Pons (tissue), 1 donor: Measurements from ENCODE around the gene COL4A1.

Experiments
- DNase-seq: peaks from one replicate; pipeline ENCODE4 v3.0.0-alpha.2; 2016; ENCODE audit warnings: low spot score

COL4A1 gene

GRCh38 chr13:110258876-110259631 lies 47.9 kb downstream of the COL4A1 start:
- DNase-seq, result no peak

GRCh38 chr13:110257408-110257807 lies 49.5 kb downstream of the COL4A1 start:
- no peak for DNase-seq

GRCh38 chr13:110256126-110256905 lies 50.6 kb downstream of the COL4A1 start:
- no peak for DNase-seq

- no peak for DNase-seq
Observed at GRCh38 chr13:110254751-110255553, 52.0 kb downstream of the COL4A1 start.

- no peak for DNase-seq
Observed at GRCh38 chr13:110254151-110254679, 52.7 kb downstream of the COL4A1 start.

GRCh38 chr13:110251193-110251819 lies 55.7 kb downstream of the COL4A1 start:
- DNase-seq, result no peak

GRCh38 chr13:110250258-110250891 lies 56.6 kb downstream of the COL4A1 start:
- no peak for DNase-seq

GRCh38 chr13:110249326-110249725 lies 57.6 kb downstream of the COL4A1 start:
- DNase-seq, result no peak

- DNase-seq, result no peak
Observed at GRCh38 chr13:110248449-110249143, 58.4 kb downstream of the COL4A1 start.

- DNase-seq, result no peak
Observed at GRCh38 chr13:110246530-110246929, 60.4 kb downstream of the COL4A1 start.

GRCh38 chr13:110245416-110245899 lies 61.5 kb downstream of the COL4A1 start:
- no peak for DNase-seq

GRCh38 chr13:110244976-110245375 lies 62.0 kb downstream of the COL4A1 start:
- DNase-seq, result no peak

- DNase-seq, result no peak
Observed at GRCh38 chr13:110244071-110244830, 62.7 kb downstream of the COL4A1 start.

- DNase-seq, result no peak
Observed at GRCh38 chr13:110242615-110243014, 64.3 kb downstream of the COL4A1 start.

- no peak for DNase-seq
Observed at GRCh38 chr13:110240943-110241342, 66.0 kb downstream of the COL4A1 start.

GRCh38 chr13:110240352-110240751 lies 66.6 kb downstream of the COL4A1 start:
- no peak for DNase-seq

GRCh38 chr13:110239280-110240125 lies 67.5 kb downstream of the COL4A1 start:
- DNase-seq, result no peak

- no peak for DNase-seq
Observed at GRCh38 chr13:110238818-110239195, 68.2 kb downstream of the COL4A1 start.
